Pons (tissue), 1 donor: ENCODE data around the gene LTF.
"Not testable (repeated sequence)": the region's sequence is repeated elsewhere in the genome, so short reads cannot be mapped to it uniquely, and the experiment has no call there.

Source experiments
- DNase-seq: peaks from one replicate; pipeline ENCODE4 v3.0.0-alpha.2; 2016; ENCODE audit warnings: low spot score

LTF gene

DNA sequence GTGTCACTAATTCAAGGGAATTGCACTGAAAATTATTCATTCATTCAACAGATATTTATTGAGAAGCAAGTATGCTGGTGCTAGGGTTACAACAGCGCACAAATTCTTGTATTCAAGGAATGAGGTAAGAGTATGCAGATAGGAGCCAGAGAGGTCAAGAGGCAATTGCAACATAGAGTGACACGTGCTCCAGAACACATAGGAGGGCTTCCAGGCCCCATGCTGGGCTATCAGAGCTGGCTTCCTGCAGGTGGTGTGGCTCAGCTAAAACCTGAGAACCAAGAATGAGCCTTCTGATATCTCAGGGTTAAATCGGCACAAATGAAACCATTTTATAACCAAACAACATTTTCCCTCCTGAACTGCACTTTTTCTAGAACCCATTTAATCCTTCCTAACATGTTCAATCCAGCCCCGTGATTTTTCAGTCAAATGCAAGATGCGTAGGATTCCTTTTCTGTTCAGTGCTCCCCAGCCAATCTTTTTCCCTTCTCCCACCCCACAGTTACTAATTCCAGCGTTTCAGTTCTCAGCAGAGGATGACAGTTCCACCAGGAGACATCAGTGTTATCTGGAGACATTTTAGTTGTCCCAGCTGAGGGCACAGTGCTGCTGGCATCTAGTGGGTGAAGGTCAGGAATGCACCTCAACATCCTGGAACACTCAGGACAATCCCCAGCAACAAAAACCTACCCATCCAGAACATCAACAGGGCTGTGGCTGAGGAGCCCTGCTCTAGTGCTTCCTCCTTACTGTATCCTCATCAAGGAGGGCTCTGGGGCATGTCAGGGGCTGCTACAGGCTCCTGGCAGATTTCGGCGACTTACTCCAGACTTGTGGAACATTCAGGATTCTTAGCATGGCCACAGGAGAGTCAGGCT lies 70.9 kb downstream of the LTF start:
- DNase-seq, result no peak

DNA sequence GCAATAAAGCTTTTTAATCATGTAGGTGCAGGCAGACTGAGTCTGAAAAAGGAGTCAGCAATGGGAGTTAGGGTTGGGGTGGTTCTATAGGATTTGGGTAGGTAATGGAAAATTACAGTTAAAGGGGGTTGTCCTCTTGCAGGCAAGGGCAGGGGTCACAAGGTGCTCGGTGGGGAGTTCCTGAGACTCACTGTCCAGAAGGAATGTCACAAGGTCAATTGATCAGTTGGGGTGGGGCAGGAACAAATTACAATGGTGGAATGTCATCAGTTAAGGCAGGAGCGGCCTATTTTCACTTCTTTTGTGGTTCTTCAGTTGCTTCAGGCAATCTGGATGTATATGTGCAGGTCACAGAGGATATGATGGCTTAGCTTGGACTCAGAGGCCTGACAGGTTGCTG lies 71.7 kb downstream of the LTF start:
- no peak for DNase-seq

DNA sequence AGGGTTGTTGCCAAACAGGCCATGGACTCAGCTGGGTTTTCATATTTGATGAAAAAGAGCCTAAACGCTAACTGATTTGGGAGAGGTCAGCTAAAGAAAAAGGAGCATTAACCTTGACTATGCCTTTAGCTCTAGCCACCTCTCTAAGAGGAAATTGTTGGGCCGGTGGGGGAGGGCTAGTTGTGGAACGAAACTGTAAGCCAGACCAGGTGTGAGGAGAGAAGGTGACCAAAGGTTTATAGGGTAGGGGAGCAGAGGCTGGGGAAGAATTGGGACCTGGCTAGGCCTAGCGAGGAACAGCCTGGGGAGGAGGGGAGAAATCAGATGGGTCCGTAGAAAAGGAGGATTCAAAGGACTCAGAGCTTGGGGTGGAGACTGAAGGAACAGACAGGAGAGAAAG lies 73.2 kb downstream of the LTF start:
- DNase-seq, result not testable (repeated sequence)

DNA sequence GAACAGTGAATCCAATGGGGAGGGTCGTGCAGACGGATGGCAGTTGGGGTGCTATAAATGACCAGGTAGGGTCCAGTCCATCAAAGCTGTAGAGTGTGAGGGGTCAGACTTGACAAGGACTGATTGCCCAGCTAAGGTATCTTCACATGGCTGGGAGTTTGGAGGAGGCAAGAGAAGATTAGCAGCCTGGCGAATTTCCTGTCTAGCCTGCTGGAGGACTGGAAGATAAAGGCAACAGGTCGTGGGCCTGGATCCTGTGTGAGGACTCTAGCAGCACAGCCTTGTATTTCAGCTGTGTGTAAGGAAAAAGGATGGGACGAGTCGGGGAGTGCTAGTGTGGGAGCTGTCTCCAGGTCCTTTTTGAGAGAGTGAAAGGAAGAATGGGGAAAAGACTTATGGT lies 75.4 kb downstream of the LTF start:
- DNase-seq, result no peak

DNA sequence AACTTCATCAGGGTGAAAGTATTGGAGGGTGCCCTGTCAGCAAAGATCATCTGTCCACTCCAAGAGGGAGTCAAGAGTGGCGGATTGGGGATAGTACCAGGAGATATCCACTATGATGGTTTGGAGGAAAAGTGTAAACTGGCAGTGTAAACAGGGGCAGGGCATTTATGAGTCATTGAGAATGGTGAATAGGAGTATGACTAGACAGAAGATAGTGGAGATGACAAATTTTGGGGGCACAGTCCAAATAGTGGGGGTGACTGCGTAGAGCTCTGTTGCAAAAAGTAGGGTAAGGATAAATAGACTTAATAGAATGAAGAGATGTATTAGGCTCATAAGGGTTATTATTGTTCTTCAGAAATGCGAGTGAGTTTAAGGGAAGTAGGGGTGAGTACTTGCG lies 75.9 kb downstream of the LTF start:
- DNase-seq, result not testable (repeated sequence)

DNA sequence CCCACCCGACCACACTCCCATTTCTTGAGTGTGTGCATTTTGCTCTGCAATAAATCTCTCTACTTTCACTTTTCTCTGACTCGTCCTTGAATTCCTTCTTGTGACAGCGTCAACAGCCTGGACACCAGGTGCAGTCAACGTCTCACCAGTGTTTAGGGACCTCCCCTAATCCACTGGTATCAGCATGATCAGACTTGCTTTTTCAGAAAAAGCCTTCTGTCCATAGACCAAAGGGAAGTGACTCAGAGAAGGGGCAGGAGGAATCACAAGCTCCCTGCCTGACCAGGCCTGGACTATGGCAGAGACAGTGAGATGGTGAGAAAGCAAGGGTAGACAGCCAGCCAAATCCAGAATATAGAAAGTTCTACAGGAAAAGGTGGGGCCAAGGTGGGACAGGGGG lies 78.5 kb downstream of the LTF start:
- DNase-seq, result peak; percentile 72
